ENCODE results near the gene TYROBP. TPM values are rescaled to one million over a fixed set of nuclear protein-coding genes. Genes with fewer than 3 reads are reported as not detected.
"Not testable (repeated sequence)": the region's sequence is repeated elsewhere in the genome, so short reads cannot be mapped to it uniquely, and the experiment has no call there.

The TYROBP gene
- total and polyA plus RNA-seq, 3 experiments from 2014 or later, result 6.4 to 96.2 (median 6.8) TPM

DNA sequence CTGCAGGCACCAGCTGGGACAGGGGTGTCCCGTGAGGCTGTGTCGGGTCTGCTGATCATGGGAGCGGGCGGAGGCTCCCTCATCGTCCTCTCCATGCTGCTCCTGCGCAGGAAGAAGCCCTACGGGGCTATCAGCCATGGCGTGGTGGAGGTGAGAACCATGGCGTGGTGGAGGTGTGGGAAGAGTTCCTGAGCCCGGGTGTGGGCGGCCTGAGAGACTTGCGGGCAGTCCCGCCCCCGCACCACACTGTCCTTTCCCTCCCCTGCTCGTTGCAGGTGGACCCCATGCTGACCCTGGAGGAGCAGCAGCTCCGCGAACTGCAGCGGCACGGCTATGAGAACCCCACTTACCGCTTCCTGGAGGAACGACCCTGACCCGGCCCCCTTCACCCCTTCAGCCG, 29.0 kb downstream of the TYROBP start:
- H3K4me3 ChIP-seq (ENCODE audit: low read length), result no peak overlapping the region
- Mint-ChIP-seq H3K4me1 (peaks cover 9 to 13% (median 11%) of the 10 kb centered on the region in 3 donors), H3K27ac (no peak overlapping the region), H3K9me3 (no peaks in the 10 kb centered on the region), H3K27me3 (peaks cover 15 to 45% of the 10 kb centered on the region in 2 donors), H3K4me3 (no peak overlapping the region), H3K36me3 (no peaks in the 10 kb centered on the region)
- no peak for DNase-seq
- CTCF ChIA-PET, result interaction anchor here (0.8 to 5.7 kb wide), 4 partner anchors 52 to 80 kb away, joined by 3 to 104 read pairs (median 4); no protein-coding TSS in a partner anchor
- POLR2A ChIA-PET, result no interaction called here
- H3K27me3 ChIP-seq (ENCODE audit: insufficient read depth, low read length, poor library complexity, severe bottlenecking), result peaks cover 12% of the 10 kb centered on the region
- H3K4me1 ChIP-seq (ENCODE audit: insufficient read depth, low read length), result peaks cover 13% of the 10 kb centered on the region
- H3K9me3 ChIP-seq (ENCODE audit: low read length), result no peaks in the 10 kb centered on the region
- H3K27ac ChIP-seq (ENCODE audit: low read depth, low read length), result no peak overlapping the region
- no peaks in the 10 kb centered on the region for H3K36me3 ChIP-seq (ENCODE audit: insufficient read depth, low read length)

DNA sequence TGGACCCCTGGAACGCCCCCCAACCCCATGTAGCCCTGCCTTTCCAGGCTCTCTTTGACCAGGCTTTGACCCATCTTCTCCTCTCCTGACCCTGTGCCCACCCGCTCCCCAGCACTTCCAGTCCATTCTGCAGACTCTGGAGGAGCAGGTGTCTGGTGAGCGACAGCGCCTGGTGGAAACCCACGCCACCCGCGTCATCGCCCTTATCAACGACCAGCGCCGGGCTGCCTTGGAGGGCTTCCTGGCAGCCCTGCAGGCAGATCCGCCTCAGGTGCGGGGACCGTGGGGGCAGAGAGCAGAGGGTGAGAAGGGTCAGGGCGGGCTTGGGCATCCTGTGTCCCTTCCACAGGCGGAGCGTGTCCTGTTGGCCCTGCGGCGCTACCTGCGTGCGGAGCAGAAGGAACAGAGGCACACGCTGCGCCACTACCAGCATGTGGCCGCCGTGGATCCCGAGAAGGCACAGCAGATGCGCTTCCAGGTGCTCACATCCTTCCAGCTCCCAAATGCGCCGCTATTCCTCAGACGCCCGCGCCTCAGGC, 33.6 kb downstream of the TYROBP start:
- no peak overlapping the region for H3K4me3 Mint-ChIP-seq
- H3K27ac Mint-ChIP-seq, result no peak overlapping the region
- Histone ChIP-seq H3K27me3 (ENCODE audit: insufficient read depth, low read length, poor library complexity, severe bottlenecking) (peaks cover 25% of the 10 kb centered on the region), H3K27ac (ENCODE audit: low read depth, low read length) (no peak overlapping the region), H3K9me3 (ENCODE audit: low read length) (no peaks in the 10 kb centered on the region), H3K36me3 (ENCODE audit: insufficient read depth, low read length) (no peaks in the 10 kb centered on the region), H3K4me1 (ENCODE audit: insufficient read depth, low read length) (peaks cover 11% of the 10 kb centered on the region), H3K4me3 (ENCODE audit: low read length) (no peak overlapping the region)
- H3K4me1 Mint-ChIP-seq, result peaks cover 7 to 9% (median 9%) of the 10 kb centered on the region in 3 donors
- no peaks in the 10 kb centered on the region for H3K9me3 Mint-ChIP-seq
- CTCF ChIA-PET, result no interaction called here
- POLR2A ChIA-PET, result no interaction called here
- no peaks in the 10 kb centered on the region for H3K36me3 Mint-ChIP-seq
- peaks cover 24 to 68% of the 10 kb centered on the region in 2 donors for H3K27me3 Mint-ChIP-seq
- no peak for DNase-seq

- no peaks in the 10 kb centered on the region for H3K9me3 ChIP-seq (ENCODE audit: low read length)
- Mint-ChIP-seq H3K27me3 (peaks cover 24 to 62% of the 10 kb centered on the region in 2 donors), H3K27ac (no peak overlapping the region), H3K4me1 (peaks cover 12 to 23% (median 14%) of the 10 kb centered on the region in 3 donors), H3K36me3 (no peaks in the 10 kb centered on the region), H3K4me3 (no peak overlapping the region), H3K9me3 (no peaks in the 10 kb centered on the region)
- ChIA-PET POLR2A (no interaction called here), CTCF (no interaction called here)
- H3K27ac ChIP-seq (ENCODE audit: low read depth, low read length), result no peak overlapping the region
- H3K4me1 ChIP-seq (ENCODE audit: insufficient read depth, low read length), result peaks cover 18% of the 10 kb centered on the region
- no peaks in the 10 kb centered on the region for H3K36me3 ChIP-seq (ENCODE audit: insufficient read depth, low read length)
- no peak for DNase-seq
- no peak overlapping the region for H3K4me3 ChIP-seq (ENCODE audit: low read length)
- peaks cover 30% of the 10 kb centered on the region for H3K27me3 ChIP-seq (ENCODE audit: insufficient read depth, low read length, poor library complexity, severe bottlenecking)
Observed at GRCh38 chr19:35872180-35872579, 35.9 kb downstream of the TYROBP start.

DNA sequence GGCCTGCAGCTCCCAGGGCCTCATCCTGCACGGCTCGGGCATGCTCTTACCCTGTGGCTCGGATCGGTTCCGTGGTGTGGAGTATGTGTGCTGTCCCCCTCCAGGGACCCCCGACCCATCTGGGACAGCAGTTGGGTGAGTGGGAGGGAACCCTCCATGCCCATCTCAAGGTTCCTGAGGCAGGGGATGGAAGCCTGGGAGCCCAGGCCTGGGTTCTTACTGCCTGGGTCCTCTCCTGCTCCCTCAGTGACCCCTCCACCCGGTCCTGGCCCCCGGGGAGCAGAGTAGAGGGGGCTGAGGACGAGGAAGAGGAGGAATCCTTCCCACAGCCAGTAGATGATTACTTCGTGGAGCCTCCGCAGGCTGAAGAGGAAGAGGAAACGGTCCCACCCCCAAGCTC, 36.5 kb downstream of the TYROBP start:
- Histone ChIP-seq H3K4me1 (ENCODE audit: insufficient read depth, low read length) (peaks cover 18% of the 10 kb centered on the region), H3K27ac (ENCODE audit: low read depth, low read length) (no peak overlapping the region), H3K9me3 (ENCODE audit: low read length) (no peaks in the 10 kb centered on the region), H3K36me3 (ENCODE audit: insufficient read depth, low read length) (no peaks in the 10 kb centered on the region), H3K4me3 (ENCODE audit: low read length) (no peak overlapping the region), H3K27me3 (ENCODE audit: insufficient read depth, low read length, poor library complexity, severe bottlenecking) (peaks cover 30% of the 10 kb centered on the region)
- Mint-ChIP-seq H3K9me3 (no peaks in the 10 kb centered on the region), H3K4me3 (no peak overlapping the region), H3K27ac (no peak overlapping the region), H3K4me1 (peaks cover 12 to 23% (median 14%) of the 10 kb centered on the region in 3 donors), H3K27me3 (peaks cover 24 to 61% of the 10 kb centered on the region in 2 donors), H3K36me3 (no peaks in the 10 kb centered on the region)
- POLR2A ChIA-PET, result no interaction called here
- CTCF ChIA-PET, result no interaction called here
- no peak for DNase-seq

- ChIA-PET CTCF (no interaction called here), POLR2A (no interaction called here)
- Mint-ChIP-seq H3K36me3 (no peaks in the 10 kb centered on the region), H3K27me3 (peaks cover 24 to 59% of the 10 kb centered on the region in 2 donors), H3K9me3 (no peaks in the 10 kb centered on the region), H3K4me1 (peaks cover 12 to 23% (median 14%) of the 10 kb centered on the region in 3 donors), H3K27ac (no peak overlapping the region), H3K4me3 (peak overlapping the region in 1 of 7 donors; percentile 0)
- Histone ChIP-seq H3K9me3 (ENCODE audit: low read length) (no peaks in the 10 kb centered on the region), H3K27ac (ENCODE audit: low read depth, low read length) (no peak overlapping the region), H3K4me1 (ENCODE audit: insufficient read depth, low read length) (peaks cover 18% of the 10 kb centered on the region), H3K36me3 (ENCODE audit: insufficient read depth, low read length) (no peaks in the 10 kb centered on the region), H3K27me3 (ENCODE audit: insufficient read depth, low read length, poor library complexity, severe bottlenecking) (peaks cover 30% of the 10 kb centered on the region), H3K4me3 (ENCODE audit: low read length) (no peak overlapping the region)
- no peak for DNase-seq
Observed at GRCh38 chr19:35870798-35871197, 37.3 kb downstream of the TYROBP start.

DNA sequence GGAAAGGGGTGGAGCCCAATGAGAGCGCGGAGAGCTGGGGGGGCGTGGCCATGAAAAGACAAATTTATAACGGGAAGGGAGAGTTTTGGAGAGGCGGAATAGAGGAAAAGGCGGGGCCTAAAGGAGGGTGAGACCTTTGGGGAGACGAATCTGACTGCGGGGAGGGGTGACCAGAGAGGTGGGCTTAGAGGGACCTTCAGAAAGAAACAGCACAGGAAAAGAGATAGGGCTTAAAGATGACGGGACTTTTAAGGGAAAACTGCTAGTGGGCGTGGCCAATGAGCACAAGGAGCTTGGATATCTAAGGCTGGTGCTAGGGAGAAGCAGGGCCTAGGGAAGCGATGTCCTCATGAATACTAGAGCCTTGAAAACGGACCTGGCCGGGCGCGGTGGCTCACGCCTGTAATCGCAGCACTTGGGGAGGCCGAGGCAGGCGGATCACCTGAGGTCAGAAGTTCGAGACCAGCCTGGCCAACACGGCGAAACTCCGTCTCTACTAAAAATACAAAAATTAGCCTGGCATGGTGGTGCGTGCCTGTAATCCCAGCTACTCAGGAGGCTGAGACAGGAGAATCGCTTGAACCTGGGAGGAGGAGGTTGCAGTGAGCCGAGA, 37.9 kb downstream of the TYROBP start:
- peaks cover 30% of the 10 kb centered on the region for H3K27me3 ChIP-seq (ENCODE audit: insufficient read depth, low read length, poor library complexity, severe bottlenecking)
- POLR2A ChIA-PET; H3K27ac ChIP-seq (ENCODE audit: low read depth, low read length); H3K36me3 Mint-ChIP-seq; H3K36me3 ChIP-seq (ENCODE audit: insufficient read depth, low read length); CTCF ChIA-PET; H3K9me3 ChIP-seq (ENCODE audit: low read length); H3K9me3 Mint-ChIP-seq: not testable (repeated sequence)
- H3K27ac Mint-ChIP-seq, result peak overlapping the region in 2 of 8 donors; percentile 61 to 79
- H3K4me3 ChIP-seq (ENCODE audit: low read length), result peak overlapping the region; percentile 43
- DNase-seq, result peak in 1 of 5 donors; percentile 18
- H3K4me3 Mint-ChIP-seq, result peak overlapping the region; percentile 34 to 86 (median 72)
- peaks cover 12 to 23% (median 14%) of the 10 kb centered on the region in 3 donors for H3K4me1 Mint-ChIP-seq
- H3K4me1 ChIP-seq (ENCODE audit: insufficient read depth, low read length), result peaks cover 18% of the 10 kb centered on the region
- peaks cover 24 to 65% of the 10 kb centered on the region in 2 donors for H3K27me3 Mint-ChIP-seq

DNA sequence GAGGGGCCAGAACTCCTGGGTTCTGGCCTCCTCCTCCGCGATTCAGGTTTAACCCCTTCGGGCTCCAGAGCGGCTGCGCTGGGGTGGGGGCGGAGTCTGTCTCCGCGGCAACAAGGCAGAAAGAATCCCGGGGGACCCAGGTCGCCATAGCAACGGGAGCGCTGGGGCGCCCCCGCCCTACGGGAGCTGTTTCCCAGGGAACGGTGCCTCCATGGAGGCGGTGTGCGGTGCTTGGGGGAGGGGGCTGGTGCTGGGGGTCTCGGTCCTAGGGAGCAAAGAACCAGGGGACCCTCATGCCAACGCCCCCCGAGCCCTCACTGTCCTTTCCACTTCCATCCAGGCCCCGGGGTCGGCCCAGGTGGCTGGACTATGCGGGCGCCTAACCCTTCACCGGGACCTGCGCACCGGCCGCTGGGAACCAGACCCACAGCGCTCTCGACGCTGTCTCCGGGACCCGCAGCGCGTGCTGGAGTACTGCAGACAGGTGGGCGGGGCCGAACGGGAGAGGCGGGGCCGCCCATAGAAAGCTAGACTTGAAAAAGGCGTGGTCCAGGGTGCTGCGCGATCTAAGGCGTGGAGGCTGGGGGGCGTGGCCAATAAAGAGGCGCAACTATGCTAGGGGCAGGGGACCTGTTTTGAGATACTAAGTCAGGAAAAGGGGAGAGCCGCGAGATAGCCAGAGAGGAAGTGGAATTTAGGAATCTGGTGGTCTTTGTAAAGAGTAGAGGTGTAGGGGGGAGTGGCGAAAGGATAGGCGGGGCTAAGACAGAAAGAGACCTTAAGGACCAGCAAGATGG, 38.6 kb downstream of the TYROBP start:
- H3K27me3 ChIP-seq (ENCODE audit: insufficient read depth, low read length, poor library complexity, severe bottlenecking), result peaks cover 30% of the 10 kb centered on the region
- peaks cover 28 to 66% of the 10 kb centered on the region in 2 donors for H3K27me3 Mint-ChIP-seq
- POLR2A ChIA-PET, result no interaction called here

GRCh38 chr19:35868823-35869326, 39.2 kb downstream of the TYROBP start:
- POLR2A ChIA-PET, result no interaction called here
- Histone ChIP-seq H3K27ac (ENCODE audit: low read depth, low read length) (no peak overlapping the region), H3K4me3 (ENCODE audit: low read length) (peak overlapping the region; percentile 34), H3K4me1 (ENCODE audit: insufficient read depth, low read length) (peaks cover 18% of the 10 kb centered on the region), H3K36me3 (ENCODE audit: insufficient read depth, low read length) (no peaks in the 10 kb centered on the region), H3K27me3 (ENCODE audit: insufficient read depth, low read length, poor library complexity, severe bottlenecking) (peaks cover 30% of the 10 kb centered on the region), H3K9me3 (ENCODE audit: low read length) (no peaks in the 10 kb centered on the region)
- CTCF ChIA-PET, result interaction anchor here (1.5 kb wide), 1 partner anchor 14 kb away, joined by 3 read pairs; no protein-coding TSS in a partner anchor
- H3K27ac Mint-ChIP-seq, result no peak overlapping the region
- no peak for DNase-seq
- peaks cover 30 to 64% of the 10 kb centered on the region in 2 donors for H3K27me3 Mint-ChIP-seq
- no peaks in the 10 kb centered on the region for H3K36me3 Mint-ChIP-seq
- peaks cover 12 to 23% (median 14%) of the 10 kb centered on the region in 3 donors for H3K4me1 Mint-ChIP-seq
- no peaks in the 10 kb centered on the region for H3K9me3 Mint-ChIP-seq
- H3K4me3 Mint-ChIP-seq, result peak overlapping the region; percentile 45 to 67 (median 65)

More for the DNA sequence above, 38.6 kb downstream of the TYROBP start:
- Histone ChIP-seq H3K4me1 (ENCODE audit: insufficient read depth, low read length) (peaks cover 18% of the 10 kb centered on the region), H3K4me3 (ENCODE audit: low read length) (peak overlapping the region; percentile 43), H3K27ac (ENCODE audit: low read depth, low read length) (no peak overlapping the region), H3K9me3 (ENCODE audit: low read length) (no peaks in the 10 kb centered on the region), H3K36me3 (ENCODE audit: insufficient read depth, low read length) (no peaks in the 10 kb centered on the region)
- H3K27ac Mint-ChIP-seq, result peak overlapping the region in 5 of 8 donors; percentile 12 to 79 (median 61)
- DNase-seq, result peak; percentile 71 to 80 (median 72)
- no peaks in the 10 kb centered on the region for H3K9me3 Mint-ChIP-seq
- CTCF ChIA-PET, result no interaction called here
- no peaks in the 10 kb centered on the region for H3K36me3 Mint-ChIP-seq
- H3K4me3 Mint-ChIP-seq, result peak overlapping the region; percentile 58 to 86 (median 72)
- H3K4me1 Mint-ChIP-seq, result peaks cover 12 to 23% (median 14%) of the 10 kb centered on the region in 3 donors
